Mesendoderm (in vitro differentiated cells): ENCODE measurements around the gene FANK1.
"Not testable (repeated sequence)": the region's sequence is repeated elsewhere in the genome, so short reads cannot be mapped to it uniquely, and the experiment has no call there.

ENCODE experiments used
- DNase-seq: peaks from one replicate; pipeline ENCODE4 v3.0.0; 2013
- H2AK5ac ChIP-seq: 2 replicates; pipeline ENCODE4 v1.6.1; 2013; ENCODE audit warnings: low read length, inconsistent platforms
- H2BK120ac ChIP-seq: 2 replicates; pipeline ENCODE4 v1.6.1; 2013; ENCODE audit warnings: low read depth, mild to moderate bottlenecking, low read length, moderate library complexity, mixed read lengths
- H2BK15ac ChIP-seq: replicated peaks from 2 replicates; pipeline ENCODE4 v1.6.1; 2013; ENCODE audit warnings: low read depth, mild to moderate bottlenecking, moderate library complexity
- H2BK5ac ChIP-seq: 2 replicates; pipeline ENCODE4 v1.6.1; 2013; ENCODE audit warnings: low read length, inconsistent platforms
- H3K18ac ChIP-seq: 2 replicates; pipeline ENCODE4 v1.6.1; 2013; ENCODE audit warnings: mild to moderate bottlenecking, low read length, mixed read lengths
- H3K23ac ChIP-seq: one replicate; pipeline ENCODE4 v1.6.1; 2013; ENCODE audit warnings: low read length
- H3K27ac ChIP-seq: 2 replicates; pipeline ENCODE4 v1.5.1; 2013; ENCODE audit warnings: low read depth, mild to moderate bottlenecking, inconsistent platforms, low read length, moderate library complexity
- H3K27me3 ChIP-seq: 2 replicates; pipeline ENCODE4 v1.6.1; 2013; ENCODE audit warnings: low read length, control low read depth, mild to moderate bottlenecking, inconsistent platforms; ENCODE audit not compliant: insufficient read depth, poor library complexity
- H3K36me3 ChIP-seq: 2 replicates; pipeline ENCODE4 v1.6.1; 2013; ENCODE audit warnings: low read length, inconsistent platforms; ENCODE audit not compliant: control insufficient read depth, insufficient read depth
- H3K4ac ChIP-seq: one replicate; pipeline ENCODE4 v1.6.1; 2013; ENCODE audit warnings: low read depth, mild to moderate bottlenecking, low read length, moderate library complexity
- H3K4me1 ChIP-seq: 2 replicates; pipeline ENCODE4 v1.6.1; 2013; ENCODE audit warnings: low read depth, low read length, inconsistent platforms; ENCODE audit not compliant: control insufficient read depth
- H3K4me2 ChIP-seq: 2 replicates; pipeline ENCODE4 v1.6.1; 2013; ENCODE audit warnings: low read length
- H3K4me3 ChIP-seq: 2 replicates; pipeline ENCODE4 v1.5.1; 2013; ENCODE audit warnings: mild to moderate bottlenecking, low read length
- H3K56ac ChIP-seq: one replicate; pipeline ENCODE4 v1.6.1; 2013; ENCODE audit warnings: low read length
- H3K79me1 ChIP-seq: 2 replicates; pipeline ENCODE4 v1.6.1; 2013; ENCODE audit warnings: low read length, inconsistent platforms
- H3K79me2 ChIP-seq: 2 replicates; pipeline ENCODE4 v1.6.1; 2013; ENCODE audit warnings: mild to moderate bottlenecking, low read length; ENCODE audit not compliant: control insufficient read depth, insufficient read depth
- H3K9ac ChIP-seq: 2 replicates; pipeline ENCODE4 v1.6.1; 2013; ENCODE audit warnings: low read length, inconsistent platforms
- H4K5ac ChIP-seq: one replicate; pipeline ENCODE4 v1.6.1; 2013; ENCODE audit warnings: low read length
- H4K8ac ChIP-seq: one replicate; pipeline ENCODE4 v1.6.1; 2013; ENCODE audit warnings: low read depth, mild to moderate bottlenecking, control low read depth, low read length, moderate library complexity
- WGBS: extraction: QIAGEN DNeasy Blood & Tissue Kit; methylation state at CpG from one replicate; pipeline ENCODE4 v1.1.7; 2013; ENCODE audit warnings: low lambda C conversion rate, missing lambda C conversion rate; ENCODE audit not compliant: insufficient coverage; ENCODE audit errors: extremely low coverage; 5-methylcytosine and 5-hydroxymethylcytosine counted together

The FANK1 gene

GRCh38 chr10:126046831-126047230 is 150.5 kb downstream of the FANK1 start:
- no peak overlapping the region for H3K9ac ChIP-seq
- no peak overlapping the region for H3K4me3 ChIP-seq
- no peak for DNase-seq
- H4K5ac ChIP-seq, result no peak overlapping the region
- no peak overlapping the region for H3K27ac ChIP-seq
- H3K36me3 ChIP-seq, result no peaks in the 10 kb centered on the region
- H2BK120ac ChIP-seq, result no peak overlapping the region
- H4K8ac ChIP-seq, result no peak overlapping the region
- no peak overlapping the region for H2AK5ac ChIP-seq
- peaks cover 1% of the 10 kb centered on the region for H3K4me1 ChIP-seq
- H2BK15ac ChIP-seq, result no peak overlapping the region
- no CpG with 5 or more reads among the region's 5 CpGs for WGBS
- H3K27me3 ChIP-seq, result no peaks in the 10 kb centered on the region
- H3K4me2 ChIP-seq, result no peak overlapping the region
- H3K79me2 ChIP-seq, result no peaks in the 10 kb centered on the region
- no peak overlapping the region for H3K56ac ChIP-seq
- H3K79me1 ChIP-seq, result no peaks in the 10 kb centered on the region
- no peak overlapping the region for H2BK5ac ChIP-seq
- H3K18ac ChIP-seq, result no peak overlapping the region
- no peak overlapping the region for H3K23ac ChIP-seq
- H3K4ac ChIP-seq, result no peak overlapping the region

GRCh38 chr10:126047749-126048148 is 151.4 kb downstream of the FANK1 start:
- no CpG with 5 or more reads among the region's 1 CpG for WGBS
- not testable (repeated sequence) for H3K27ac ChIP-seq, H2BK5ac ChIP-seq, H4K8ac ChIP-seq, H3K79me2 ChIP-seq, DNase-seq, H3K36me3 ChIP-seq, H3K4me1 ChIP-seq, H3K79me1 ChIP-seq, H3K4ac ChIP-seq, H3K56ac ChIP-seq, H3K9ac ChIP-seq, H3K18ac ChIP-seq, H3K23ac ChIP-seq, H3K4me2 ChIP-seq, H2AK5ac ChIP-seq, H2BK120ac ChIP-seq, H3K4me3 ChIP-seq, H3K27me3 ChIP-seq, H2BK15ac ChIP-seq, H4K5ac ChIP-seq

- H3K9ac ChIP-seq, result no peak overlapping the region
- no peaks in the 10 kb centered on the region for H3K79me2 ChIP-seq
- no peaks in the 10 kb centered on the region for H3K4me1 ChIP-seq
- no peak overlapping the region for H2BK5ac ChIP-seq
- H3K4me2 ChIP-seq, result no peak overlapping the region
- no peaks in the 10 kb centered on the region for H3K36me3 ChIP-seq
- H3K18ac ChIP-seq, result no peak overlapping the region
- no peak overlapping the region for H3K4ac ChIP-seq
- no peak overlapping the region for H4K8ac ChIP-seq
- no peak overlapping the region for H3K4me3 ChIP-seq
- DNase-seq, result peak; percentile 48
- H3K27me3 ChIP-seq, result no peaks in the 10 kb centered on the region
- WGBS, result no CpG with 5 or more reads among the region's 13 CpGs
- H2BK15ac ChIP-seq, result no peak overlapping the region
- no peak overlapping the region for H2AK5ac ChIP-seq
- H3K56ac ChIP-seq, result no peak overlapping the region
- H3K79me1 ChIP-seq, result no peaks in the 10 kb centered on the region
- H4K5ac ChIP-seq, result no peak overlapping the region
- H2BK120ac ChIP-seq, result no peak overlapping the region
- H3K27ac ChIP-seq, result no peak overlapping the region
- no peak overlapping the region for H3K23ac ChIP-seq
These were observed 153.7 kb downstream of the FANK1 start for GRCh38 chr10:126049759-126050700.

GRCh38 chr10:126052171-126052570 is 155.8 kb downstream of the FANK1 start:
- Histone ChIP-seq H2BK5ac (no peak overlapping the region), H2AK5ac (no peak overlapping the region), H3K23ac (no peak overlapping the region), H3K4me1 (no peaks in the 10 kb centered on the region), H3K4me3 (no peak overlapping the region), H3K79me2 (no peaks in the 10 kb centered on the region), H2BK120ac (no peak overlapping the region), H2BK15ac (no peak overlapping the region), H3K18ac (no peak overlapping the region), H3K9ac (no peak overlapping the region), H3K4me2 (no peak overlapping the region), H4K5ac (no peak overlapping the region), H3K27me3 (no peaks in the 10 kb centered on the region), H3K56ac (no peak overlapping the region), H3K79me1 (no peaks in the 10 kb centered on the region), H4K8ac (no peak overlapping the region), H3K36me3 (no peaks in the 10 kb centered on the region), H3K4ac (no peak overlapping the region), H3K27ac (no peak overlapping the region)
- no peak for DNase-seq
- no CpG with 5 or more reads among the region's 2 CpGs for WGBS

- H3K36me3 ChIP-seq, result no peaks in the 10 kb centered on the region
- H3K18ac ChIP-seq, result no peak overlapping the region
- WGBS, result no CpG with 5 or more reads among the region's 6 CpGs
- H2BK5ac ChIP-seq, result no peak overlapping the region
- no peaks in the 10 kb centered on the region for H3K4me1 ChIP-seq
- H3K4ac ChIP-seq, result no peak overlapping the region
- no peak overlapping the region for H2BK120ac ChIP-seq
- H3K56ac ChIP-seq, result no peak overlapping the region
- H3K23ac ChIP-seq, result no peak overlapping the region
- no peak overlapping the region for H3K9ac ChIP-seq
- no peak overlapping the region for H3K27ac ChIP-seq
- no peak overlapping the region for H3K4me2 ChIP-seq
- no peaks in the 10 kb centered on the region for H3K27me3 ChIP-seq
- no peak overlapping the region for H3K4me3 ChIP-seq
- no peak overlapping the region for H4K8ac ChIP-seq
- no peak overlapping the region for H2AK5ac ChIP-seq
- DNase-seq, result no peak
- H2BK15ac ChIP-seq, result no peak overlapping the region
- H4K5ac ChIP-seq, result no peak overlapping the region
- H3K79me1 ChIP-seq, result no peaks in the 10 kb centered on the region
- H3K79me2 ChIP-seq, result no peaks in the 10 kb centered on the region
These were observed 157.8 kb downstream of the FANK1 start for GRCh38 chr10:126054191-126054590.

- no peaks in the 10 kb centered on the region for H3K27me3 ChIP-seq
- H3K36me3 ChIP-seq, result no peaks in the 10 kb centered on the region
- DNase-seq, result no peak
- H3K4me2 ChIP-seq, result no peak overlapping the region
- no peak overlapping the region for H3K23ac ChIP-seq
- H3K56ac ChIP-seq, result no peak overlapping the region
- no peak overlapping the region for H3K4ac ChIP-seq
- no peaks in the 10 kb centered on the region for H3K79me2 ChIP-seq
- no peaks in the 10 kb centered on the region for H3K79me1 ChIP-seq
- no peak overlapping the region for H2BK120ac ChIP-seq
- no CpG with 5 or more reads among the region's 8 CpGs for WGBS
- no peak overlapping the region for H4K5ac ChIP-seq
- H2AK5ac ChIP-seq, result no peak overlapping the region
- no peak overlapping the region for H2BK5ac ChIP-seq
- H4K8ac ChIP-seq, result no peak overlapping the region
- H3K27ac ChIP-seq, result no peak overlapping the region
- no peak overlapping the region for H3K4me3 ChIP-seq
- no peak overlapping the region for H2BK15ac ChIP-seq
- H3K4me1 ChIP-seq, result no peaks in the 10 kb centered on the region
- no peak overlapping the region for H3K18ac ChIP-seq
- H3K9ac ChIP-seq, result no peak overlapping the region
These were observed 161.1 kb downstream of the FANK1 start for GRCh38 chr10:126057494-126057893.
